ENCODE results near the gene IGFLR1.

Gene IGFLR1

GRCh38 chr19:35739275-35740107 lies 2.8 kb downstream of the IGFLR1 start:
- DNase-seq (ENCODE audit: low spot score): no peak

- no peak for DNase-seq (ENCODE audit: low spot score)
Measured at GRCh38 chr19:35738887-35739229, 3.4 kb downstream of the IGFLR1 start.

GRCh38 chr19:35738021-35738886 lies 4.0 kb downstream of the IGFLR1 start:
- no peak for DNase-seq (ENCODE audit: low spot score)

- no peak for DNase-seq (ENCODE audit: low spot score)
Measured at GRCh38 chr19:35736913-35737886, 5.1 kb downstream of the IGFLR1 start.

- no peak for DNase-seq (ENCODE audit: low spot score)
Measured at GRCh38 chr19:35734889-35735288, 7.4 kb downstream of the IGFLR1 start.

- DNase-seq (ENCODE audit: low spot score): no peak
Measured at GRCh38 chr19:35734273-35734672, 8.0 kb downstream of the IGFLR1 start.

GRCh38 chr19:35733180-35734125 lies 8.8 kb downstream of the IGFLR1 start:
- DNase-seq (ENCODE audit: low spot score): no peak

GRCh38 chr19:35732540-35733179 lies 9.6 kb downstream of the IGFLR1 start:
- DNase-seq (ENCODE audit: low spot score): no peak

- DNase-seq (ENCODE audit: low spot score): no peak
Measured at GRCh38 chr19:35731779-35732405, 10.4 kb downstream of the IGFLR1 start.

GRCh38 chr19:35731353-35731752 lies 10.9 kb downstream of the IGFLR1 start:
- no peak for DNase-seq (ENCODE audit: low spot score)

GRCh38 chr19:35730326-35730725 lies 11.9 kb downstream of the IGFLR1 start:
- DNase-seq (ENCODE audit: low spot score): no peak

GRCh38 chr19:35729763-35730162 lies 12.5 kb downstream of the IGFLR1 start:
- DNase-seq (ENCODE audit: low spot score): no peak

GRCh38 chr19:35729021-35729420 lies 13.2 kb downstream of the IGFLR1 start:
- DNase-seq (ENCODE audit: low spot score): no peak

- no peak for DNase-seq (ENCODE audit: low spot score)
Measured at GRCh38 chr19:35727956-35728706, 14.1 kb downstream of the IGFLR1 start.

- DNase-seq (ENCODE audit: low spot score): no peak
Measured at GRCh38 chr19:35727053-35727955, 14.9 kb downstream of the IGFLR1 start.

- DNase-seq (ENCODE audit: low spot score): no peak
Measured at GRCh38 chr19:35725216-35725861, 16.9 kb downstream of the IGFLR1 start.

GRCh38 chr19:35724560-35724959 lies 17.7 kb downstream of the IGFLR1 start:
- no peak for DNase-seq (ENCODE audit: low spot score)
